ENCODE data around the gene SPATS2L. TPM values are rescaled to one million over a fixed set of nuclear protein-coding genes. Genes with fewer than 3 reads are reported as not detected.

The SPATS2L gene
- total and polyA plus RNA-seq, 8 donors, result 36.8 to 245 (median 80.7) TPM

- peak in 1 of 2 donors; percentile 29 for DNase-seq
- peaks cover 0 to 17% (median 3%) of the 10 kb centered on the region in 4 donors for H3K4me1 ChIP-seq
- no peak for TF ChIP-seq POLR2AphosphoS5 (IDR thresholded peaks at IDR 0.05)
- peak overlapping the region in 4 of 5 donors; percentile 45 to 73 (median 69) for H3K27ac ChIP-seq
- intact Hi-C loops (cut with DNase I; ENCODE audit: low total_unique reads), result no loop called here
- H3K27me3 ChIP-seq, result no peaks in the 10 kb centered on the region
- H3K9me3 ChIP-seq, result no peaks in the 10 kb centered on the region
- 75 to 91% (median 83%) methylated on average over 18 to 21 of the region's 21 CpGs for WGBS, 5 donors
- H3K36me3 ChIP-seq, result peaks cover 10 to 70% (median 67%) of the 10 kb centered on the region in 4 donors
- no peak overlapping the region for H3K4me3 ChIP-seq
Observed at GRCh38 chr2:200477667-200478131, 171.2 kb downstream of the SPATS2L start.

GRCh38 chr2:200479692-200480265 lies 173.3 kb downstream of the SPATS2L start:
- H3K27me3 ChIP-seq, result no peaks in the 10 kb centered on the region
- peak overlapping the region in 2 of 5 donors; percentile 38 to 40 for H3K27ac ChIP-seq
- H3K36me3 ChIP-seq, result peaks cover 10 to 50% (median 48%) of the 10 kb centered on the region in 4 donors
- intact Hi-C loops (cut with DNase I; ENCODE audit: low total_unique reads), result loop anchor here (5.0 kb wide), 1 partner anchor 497 kb away; no protein-coding TSS in a partner anchor
- no peak for TF ChIP-seq EP300 (IDR thresholded peaks at IDR 0.05)
- no peak for TF ChIP-seq POLR2A (IDR thresholded peaks at IDR 0.05)
- TF ChIP-seq, protein P1, sequence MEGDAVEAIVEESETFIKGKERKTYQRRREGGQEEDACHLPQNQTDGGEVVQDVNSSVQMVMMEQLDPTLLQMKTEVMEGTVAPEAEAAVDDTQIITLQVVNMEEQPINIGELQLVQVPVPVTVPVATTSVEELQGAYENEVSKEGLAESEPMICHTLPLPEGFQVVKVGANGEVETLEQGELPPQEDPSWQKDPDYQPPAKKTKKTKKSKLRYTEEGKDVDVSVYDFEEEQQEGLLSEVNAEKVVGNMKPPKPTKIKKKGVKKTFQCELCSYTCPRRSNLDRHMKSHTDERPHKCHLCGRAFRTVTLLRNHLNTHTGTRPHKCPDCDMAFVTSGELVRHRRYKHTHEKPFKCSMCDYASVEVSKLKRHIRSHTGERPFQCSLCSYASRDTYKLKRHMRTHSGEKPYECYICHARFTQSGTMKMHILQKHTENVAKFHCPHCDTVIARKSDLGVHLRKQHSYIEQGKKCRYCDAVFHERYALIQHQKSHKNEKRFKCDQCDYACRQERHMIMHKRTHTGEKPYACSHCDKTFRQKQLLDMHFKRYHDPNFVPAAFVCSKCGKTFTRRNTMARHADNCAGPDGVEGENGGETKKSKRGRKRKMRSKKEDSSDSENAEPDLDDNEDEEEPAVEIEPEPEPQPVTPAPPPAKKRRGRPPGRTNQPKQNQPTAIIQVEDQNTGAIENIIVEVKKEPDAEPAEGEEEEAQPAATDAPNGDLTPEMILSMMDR (IDR thresholded peaks at IDR 0.05), result no peak
- TF ChIP-seq POLR2AphosphoS5 (IDR thresholded peaks at IDR 0.05), result no peak
- no peak overlapping the region for H3K4me3 ChIP-seq
- peaks cover 0 to 17% (median 4%) of the 10 kb centered on the region in 4 donors for H3K4me1 ChIP-seq
- 31 to 49% (median 42%) methylated on average over 8 of the region's 8 CpGs for WGBS, 5 donors
- H3K9me3 ChIP-seq, result no peaks in the 10 kb centered on the region
- DNase-seq, result peak in 1 of 2 donors; percentile 30

- intact Hi-C loops (cut with DNase I; ENCODE audit: low total_unique reads), result loop anchor here (5.0 kb wide), 1 partner anchor 500 kb away; no protein-coding TSS in a partner anchor
- DNase-seq, result no peak
- Histone ChIP-seq H3K27me3 (no peaks in the 10 kb centered on the region), H3K36me3 (peaks cover 7 to 25% (median 24%) of the 10 kb centered on the region in 4 donors), H3K4me3 (no peak overlapping the region), H3K27ac (no peak overlapping the region), H3K9me3 (no peaks in the 10 kb centered on the region), H3K4me1 (peaks cover 0 to 17% (median 4%) of the 10 kb centered on the region in 4 donors)
- TF ChIP-seq, protein P1 (IDR thresholded peaks at IDR 0.05), result no peak
- TF ChIP-seq POLR2AphosphoS5 (IDR thresholded peaks at IDR 0.05) (no peak), POLR2A (IDR thresholded peaks at IDR 0.05) (no peak), EP300 (IDR thresholded peaks at IDR 0.05) (no peak)
Observed at GRCh38 chr2:200482194-200482593, 175.7 kb downstream of the SPATS2L start.

- Histone ChIP-seq H3K4me1 (peaks cover 0 to 15% (median 4%) of the 10 kb centered on the region in 4 donors), H3K27me3 (no peaks in the 10 kb centered on the region), H3K27ac (no peak overlapping the region), H3K4me3 (no peak overlapping the region), H3K9me3 (no peaks in the 10 kb centered on the region), H3K36me3 (peaks cover 0 to 13% (median 9%) of the 10 kb centered on the region in 4 donors)
- 25 to 49% (median 35%) methylated on average over 4 of the region's 4 CpGs for WGBS, 5 donors
- DNase-seq, result peak; percentile 66 to 85
- intact Hi-C loops (cut with DNase I; ENCODE audit: low total_unique reads), result loop anchor here (5.0 kb wide), 1 partner anchor 501 kb away; no protein-coding TSS in a partner anchor
- TF ChIP-seq EP300 (IDR thresholded peaks at IDR 0.05) (no peak), POLR2AphosphoS5 (IDR thresholded peaks at IDR 0.05) (peak in 1 of 3 donors; percentile 35)
- TF ChIP-seq, protein P1 (IDR thresholded peaks at IDR 0.05), result peak in 4 of 7 experiments; percentile 21 to 44 (median 30)
Observed at GRCh38 chr2:200483729-200484198, 177.3 kb downstream of the SPATS2L start.
